Progenitor cell of endocrine pancreas (in vitro differentiated cells): ENCODE results near the gene PPCDC. TPM values are rescaled to one million over a fixed set of nuclear protein-coding genes. Genes with fewer than 3 reads are reported as not detected.

Experiments
- DNase-seq: peaks from one replicate; pipeline ENCODE4 v3.0.0; 2021; ENCODE audit warnings: low spot score; ENCODE audit not compliant: unreplicated experiment
- H3K27ac Mint-ChIP-seq: 2 replicates; pipeline ENCODE4 v1.8.0; 2021; ENCODE audit warnings: mild to moderate bottlenecking, moderate library complexity, mixed read lengths
- H3K27me3 Mint-ChIP-seq: 2 replicates; pipeline ENCODE4 v1.8.0; 2021; ENCODE audit warnings: mixed read lengths
- H3K36me3 Mint-ChIP-seq: 2 replicates; pipeline ENCODE4 v1.8.0; 2022; ENCODE audit warnings: mixed read lengths; ENCODE audit not compliant: insufficient read depth
- H3K4me1 Mint-ChIP-seq: 2 replicates; pipeline ENCODE4 v1.8.0; 2021; ENCODE audit warnings: low read depth, mixed read lengths
- H3K4me3 Mint-ChIP-seq: 2 replicates; pipeline ENCODE4 v1.8.0; 2021; ENCODE audit warnings: low read depth, mild to moderate bottlenecking, moderate library complexity, mixed read lengths
- H3K9me3 Mint-ChIP-seq: 2 replicates; pipeline ENCODE4 v1.8.0; 2021; ENCODE audit warnings: low read depth, mixed read lengths
- CTCF ChIP-seq: fragments of 200-600 bp; sonication (generic); IDR thresholded peaks from one replicate; pipeline ENCODE4 v1.5.0; 2021; ENCODE audit warnings: antibody characterized with exemption, mild to moderate bottlenecking; ENCODE audit not compliant: unreplicated experiment
- total RNA-seq: library from RNA; stranded (reverse); gene quantifications from 2 replicates; pipeline ENCODE4 v1.2.1, GENCODE V29; 2021

PPCDC gene
- total RNA-seq, 1 donor from 2014 or later, result 18.0 TPM

DNA sequence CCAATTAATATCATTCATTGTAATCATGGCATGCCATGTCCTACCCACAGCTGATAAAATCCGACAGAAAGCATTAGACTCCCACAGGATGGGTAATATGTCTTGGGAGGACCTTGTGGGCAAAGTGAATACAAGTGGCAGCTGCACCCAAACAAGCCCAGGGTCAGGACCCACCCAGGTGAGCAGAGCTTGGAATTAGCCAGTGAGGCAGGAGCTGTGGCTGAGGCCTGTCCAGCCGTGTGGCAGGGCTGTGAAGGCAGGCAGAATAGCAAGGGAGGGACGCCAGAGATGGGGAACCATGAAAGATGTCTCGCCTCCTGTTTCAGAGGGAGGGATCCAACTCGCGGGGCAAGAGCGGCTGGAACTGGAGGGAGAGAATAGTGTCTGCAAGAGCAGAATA lies 74.5 kb downstream of the PPCDC start:
- Mint-ChIP-seq H3K27ac (no peak overlapping the region), H3K27me3 (no peaks in the 10 kb centered on the region), H3K9me3 (no peaks in the 10 kb centered on the region), H3K4me1 (no peaks in the 10 kb centered on the region), H3K36me3 (no peaks in the 10 kb centered on the region), H3K4me3 (no peak overlapping the region)
- no peak for DNase-seq
- no peak for TF ChIP-seq CTCF

DNA sequence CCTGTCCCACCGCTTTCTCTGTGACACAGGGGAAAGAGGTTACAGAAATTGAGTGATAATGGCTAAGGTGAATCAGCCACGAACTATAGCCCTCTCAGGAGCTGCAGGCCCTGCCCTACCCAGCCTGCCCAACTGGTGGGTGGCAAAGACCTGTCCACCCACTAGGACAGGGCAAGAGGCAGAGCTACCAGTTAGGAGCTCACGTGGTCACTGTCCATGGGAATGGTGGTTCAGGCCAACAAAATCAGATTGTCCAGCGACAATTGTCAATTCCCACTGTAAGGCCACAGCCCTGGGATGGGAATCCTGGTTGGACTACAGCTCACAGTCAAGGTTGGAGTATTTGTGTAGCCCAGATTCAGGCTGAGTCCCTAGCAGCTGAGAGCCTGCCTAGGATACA lies 75.0 kb downstream of the PPCDC start:
- Mint-ChIP-seq H3K27ac (no peak overlapping the region), H3K4me3 (no peak overlapping the region), H3K4me1 (no peaks in the 10 kb centered on the region), H3K36me3 (no peaks in the 10 kb centered on the region), H3K27me3 (no peaks in the 10 kb centered on the region), H3K9me3 (no peaks in the 10 kb centered on the region)
- DNase-seq, result no peak
- no peak for TF ChIP-seq CTCF

Other genes starting within 250 kb of the PPCDC start
- 70.9 and 72.4 TPM in 2 replicates for gene CSK, start 241.5 kb upstream of the PPCDC start, total RNA-seq
- not detected in 2 replicates for gene LMAN1L, start 210.8 kb upstream of the PPCDC start, total RNA-seq
- gene CPLX3, start 197.0 kb upstream of the PPCDC start, total RNA-seq, result not detected in 2 replicates
- 37.3 and 39.8 TPM in 2 replicates for gene ULK3, start 180.4 kb upstream of the PPCDC start, total RNA-seq
- 60.0 and 63.0 TPM in 2 replicates for gene SCAMP2, start 150.2 kb upstream of the PPCDC start, total RNA-seq
- gene MPI, start 133.5 kb upstream of the PPCDC start, total RNA-seq, result 36.4 and 39.6 TPM in 2 replicates
- gene FAM219B, start 116.7 kb upstream of the PPCDC start, total RNA-seq, result 118 and 122 TPM in 2 replicates
- 189 and 191 TPM in 2 replicates for gene COX5A, start 85.5 kb upstream of the PPCDC start, total RNA-seq
- 0.74 and 1.1 TPM in 2 replicates for gene RPP25, start 66.8 kb upstream of the PPCDC start, total RNA-seq
- gene SCAMP5, start 28.0 kb upstream of the PPCDC start, total RNA-seq, result 55.9 and 58.0 TPM in 2 replicates
- gene C15orf39, start 178.3 kb downstream of the PPCDC start, total RNA-seq, result 80.0 and 83.4 TPM in 2 replicates
- not detected in 2 replicates for gene GOLGA6C, start 234.7 kb downstream of the PPCDC start, total RNA-seq